Measurements from ENCODE around the gene ZNF423. TPM values are rescaled to one million over a fixed set of nuclear protein-coding genes. Genes with fewer than 3 reads are reported as not detected.

The ZNF423 gene
- total RNA-seq, 1 experiment from 2014 or later, result 11.1 TPM

DNA sequence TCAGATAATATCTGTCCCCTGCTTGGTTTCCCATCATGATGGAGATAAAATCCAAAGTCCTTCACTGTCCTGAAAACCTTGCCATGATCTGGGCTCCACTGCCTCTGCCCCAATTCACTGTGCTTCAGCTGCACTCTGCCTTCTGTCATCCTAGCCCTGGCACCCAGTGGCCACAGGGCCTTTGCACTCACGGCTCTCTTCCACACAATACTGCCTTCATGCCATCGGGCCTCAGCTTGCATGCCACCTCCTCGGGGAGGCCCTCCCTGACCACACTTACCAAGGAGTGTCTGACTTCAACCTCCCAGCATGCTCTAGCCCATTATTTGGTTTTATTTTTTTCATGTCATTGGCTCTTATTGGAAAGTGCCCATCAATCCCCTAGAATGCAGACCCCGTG, 336.2 kb downstream of the ZNF423 start:
- no peak for TF ChIP-seq EZH2 (IDR thresholded peaks at IDR 0.05; ENCODE audit: borderline replicate concordance, low read depth, low read length, poor library complexity, severe bottlenecking)
- TF ChIP-seq, protein P1, sequence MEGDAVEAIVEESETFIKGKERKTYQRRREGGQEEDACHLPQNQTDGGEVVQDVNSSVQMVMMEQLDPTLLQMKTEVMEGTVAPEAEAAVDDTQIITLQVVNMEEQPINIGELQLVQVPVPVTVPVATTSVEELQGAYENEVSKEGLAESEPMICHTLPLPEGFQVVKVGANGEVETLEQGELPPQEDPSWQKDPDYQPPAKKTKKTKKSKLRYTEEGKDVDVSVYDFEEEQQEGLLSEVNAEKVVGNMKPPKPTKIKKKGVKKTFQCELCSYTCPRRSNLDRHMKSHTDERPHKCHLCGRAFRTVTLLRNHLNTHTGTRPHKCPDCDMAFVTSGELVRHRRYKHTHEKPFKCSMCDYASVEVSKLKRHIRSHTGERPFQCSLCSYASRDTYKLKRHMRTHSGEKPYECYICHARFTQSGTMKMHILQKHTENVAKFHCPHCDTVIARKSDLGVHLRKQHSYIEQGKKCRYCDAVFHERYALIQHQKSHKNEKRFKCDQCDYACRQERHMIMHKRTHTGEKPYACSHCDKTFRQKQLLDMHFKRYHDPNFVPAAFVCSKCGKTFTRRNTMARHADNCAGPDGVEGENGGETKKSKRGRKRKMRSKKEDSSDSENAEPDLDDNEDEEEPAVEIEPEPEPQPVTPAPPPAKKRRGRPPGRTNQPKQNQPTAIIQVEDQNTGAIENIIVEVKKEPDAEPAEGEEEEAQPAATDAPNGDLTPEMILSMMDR (conservative IDR thresholded peaks at IDR 0.05; ENCODE audit: low read depth, low read length), result no peak
- Histone ChIP-seq H3K4me3 (ENCODE audit: low read depth, low read length, poor library complexity, severe bottlenecking) (no peak overlapping the region), H3K27me3 (replicated peaks; ENCODE audit: insufficient read depth, low read depth, low read length, poor library complexity) (no peaks in the 10 kb centered on the region), H3K27ac (ENCODE audit: low read depth, low read length, poor library complexity, severe bottlenecking) (no peak overlapping the region), H3K9me3 (ENCODE audit: low read depth, low read length, poor library complexity, severe bottlenecking) (no peaks in the 10 kb centered on the region), H3K36me3 (ENCODE audit: insufficient read depth, low read length, poor library complexity, severe bottlenecking) (no peaks in the 10 kb centered on the region), H3K4me1 (ENCODE audit: insufficient read depth, low read length, poor library complexity, severe bottlenecking) (no peaks in the 10 kb centered on the region)
- ChIA-PET CTCF (no interaction called here), POLR2A (ENCODE audit: low non-redundant PET) (no interaction called here)
- no peak for DNase-seq (ENCODE audit: low spot score)
- intact Hi-C loops (cut with micrococcal nuclease; ENCODE audit: unreplicated experiment), result no loop called here
- BruUV-seq (replicated peaks), result no TSS peak

DNA sequence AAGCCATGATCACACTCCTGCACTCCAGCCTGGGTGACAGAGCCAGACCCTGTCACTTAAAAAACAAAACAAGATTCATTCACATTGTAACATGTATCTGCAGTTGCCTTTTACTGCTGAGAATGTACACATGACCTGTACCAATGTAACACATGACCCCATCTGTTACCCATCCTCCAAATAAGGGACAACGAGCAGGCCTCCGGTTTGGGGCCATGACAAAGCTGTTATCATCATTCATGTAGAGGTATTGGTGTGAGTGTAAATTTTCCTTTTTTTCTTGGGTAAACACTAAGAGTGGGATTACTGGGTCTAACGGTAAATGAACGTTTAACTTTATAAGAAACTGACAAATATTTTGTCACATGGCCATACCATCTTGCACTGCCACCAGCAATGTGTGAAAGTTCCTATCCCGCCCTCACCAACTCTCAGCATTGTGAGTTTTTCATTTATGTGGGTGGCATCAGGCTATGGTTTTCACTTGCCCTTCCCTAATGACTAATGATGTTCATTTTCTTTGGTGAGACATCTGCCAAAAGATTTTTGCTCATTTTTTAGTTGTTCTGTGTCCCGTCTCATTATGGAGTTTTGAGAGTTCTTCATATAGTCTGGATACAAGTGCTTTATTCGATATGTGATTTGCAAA, 336.8 kb downstream of the ZNF423 start:
- POLR2A ChIA-PET (ENCODE audit: low non-redundant PET), result no interaction called here
- CTCF ChIA-PET, result no interaction called here
- BruUV-seq (replicated peaks), result no TSS peak
- no peaks in the 10 kb centered on the region for H3K27me3 ChIP-seq (replicated peaks; ENCODE audit: insufficient read depth, low read depth, low read length, poor library complexity)
- H3K4me1 ChIP-seq (ENCODE audit: insufficient read depth, low read length, poor library complexity, severe bottlenecking), result peaks cover 3% of the 10 kb centered on the region
- no peaks in the 10 kb centered on the region for H3K36me3 ChIP-seq (ENCODE audit: insufficient read depth, low read length, poor library complexity, severe bottlenecking)
- intact Hi-C loops (cut with micrococcal nuclease; ENCODE audit: unreplicated experiment), result no loop called here
- TF ChIP-seq EZH2 (IDR thresholded peaks at IDR 0.05; ENCODE audit: borderline replicate concordance, low read depth, low read length, poor library complexity, severe bottlenecking), result no peak
- TF ChIP-seq, protein P1 (conservative IDR thresholded peaks at IDR 0.05; ENCODE audit: low read depth, low read length), result no peak
- H3K9me3 ChIP-seq (ENCODE audit: low read depth, low read length, poor library complexity, severe bottlenecking), result no peaks in the 10 kb centered on the region
- H3K4me3 ChIP-seq (ENCODE audit: low read depth, low read length, poor library complexity, severe bottlenecking), result no peak overlapping the region
- no peak for DNase-seq (ENCODE audit: low spot score)
- no peak overlapping the region for H3K27ac ChIP-seq (ENCODE audit: low read depth, low read length, poor library complexity, severe bottlenecking)

DNA sequence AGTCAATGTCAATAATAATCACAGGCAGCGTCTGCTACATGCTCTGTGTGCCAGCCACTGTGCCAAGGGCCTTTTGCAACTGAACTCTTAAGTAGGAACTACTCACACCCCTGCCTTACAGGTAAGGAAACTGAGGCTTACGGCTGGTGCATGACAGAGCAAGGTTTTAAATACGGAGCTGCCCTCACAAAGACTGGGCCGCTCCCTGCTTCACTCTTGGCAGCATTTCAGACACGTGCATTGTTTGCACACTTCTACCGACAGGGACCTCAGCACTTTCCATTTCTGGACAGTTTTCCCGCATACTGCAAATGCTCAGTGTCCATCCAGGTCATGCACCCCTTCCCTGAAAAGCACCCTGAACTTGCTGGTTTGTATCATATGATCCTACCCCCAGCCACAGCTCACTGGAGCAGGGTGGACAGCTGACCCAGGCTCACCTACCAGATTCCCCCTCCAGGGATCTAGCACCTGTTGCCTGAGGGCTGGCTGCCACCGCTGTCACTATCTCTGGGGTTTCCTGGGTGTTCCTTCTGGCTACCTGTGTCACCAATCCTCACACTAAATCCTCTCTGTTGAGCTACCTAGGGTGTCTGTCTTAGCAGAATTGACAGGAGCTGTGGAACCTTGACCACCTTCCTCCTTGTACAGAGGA, 339.4 kb downstream of the ZNF423 start:
- Histone ChIP-seq H3K9me3 (ENCODE audit: low read depth, low read length, poor library complexity, severe bottlenecking) (no peaks in the 10 kb centered on the region), H3K27ac (ENCODE audit: low read depth, low read length, poor library complexity, severe bottlenecking) (no peak overlapping the region), H3K4me3 (ENCODE audit: low read depth, low read length, poor library complexity, severe bottlenecking) (no peak overlapping the region), H3K27me3 (replicated peaks; ENCODE audit: insufficient read depth, low read depth, low read length, poor library complexity) (no peaks in the 10 kb centered on the region), H3K4me1 (ENCODE audit: insufficient read depth, low read length, poor library complexity, severe bottlenecking) (peaks cover 4% of the 10 kb centered on the region), H3K36me3 (ENCODE audit: insufficient read depth, low read length, poor library complexity, severe bottlenecking) (no peaks in the 10 kb centered on the region)
- POLR2A ChIA-PET (ENCODE audit: low non-redundant PET), result no interaction called here
- no TSS peak for BruUV-seq (replicated peaks)
- intact Hi-C loops (cut with micrococcal nuclease; ENCODE audit: unreplicated experiment), result no loop called here
- TF ChIP-seq, protein P1 (conservative IDR thresholded peaks at IDR 0.05; ENCODE audit: low read depth, low read length), result no peak
- no peak for TF ChIP-seq EZH2 (IDR thresholded peaks at IDR 0.05; ENCODE audit: borderline replicate concordance, low read depth, low read length, poor library complexity, severe bottlenecking)
- CTCF ChIA-PET, result no interaction called here
- DNase-seq (ENCODE audit: low spot score), result no peak
